Coronary artery (tissue), 2 donors: ENCODE measurements around the gene DTL.

ENCODE experiments used
- DNase-seq: peaks from one replicate; pipeline ENCODE4 v3.0.0-alpha.2; 2017; ENCODE audit warnings: low spot score
- H3K27ac ChIP-seq, 2 donors: fragments of 200-600 bp; sonication (generic); one replicate each; pipeline ENCODE4 v1.5.1; 2016 to 2019
- H3K4me3 ChIP-seq: fragments of 200-600 bp; sonication (generic); 2 replicates; pipeline ENCODE4 v1.5.1; 2016; ENCODE audit warnings: mild to moderate bottlenecking, moderate library complexity
- TF ChIP-seq, protein P1 (sequence below): fragments of 200-600 bp; sonication (generic); IDR thresholded peaks from one replicate; pipeline ENCODE4 v1.5.1; 2019; ENCODE audit warnings: antibody characterized with exemption

DTL gene

DNA sequence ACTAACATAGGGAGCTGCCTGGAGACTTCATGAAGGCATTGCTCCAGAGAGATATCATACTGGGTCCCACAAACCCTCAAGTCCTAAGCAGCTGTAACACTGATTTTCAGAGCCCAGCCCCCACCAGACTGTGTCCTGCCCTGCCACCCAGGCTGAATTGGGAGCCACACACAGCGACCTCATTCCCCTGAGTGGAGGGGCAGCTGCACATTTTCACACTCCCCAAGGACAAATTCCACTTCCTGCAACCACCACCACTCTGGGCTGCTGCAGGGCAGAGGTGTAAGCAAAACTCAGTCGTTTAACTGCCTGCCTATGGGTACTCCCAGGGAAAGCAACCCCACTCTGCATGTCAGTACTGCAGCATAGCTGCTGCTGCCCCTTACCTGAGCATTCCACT lies 19.8 kb downstream of the DTL start:
- TF ChIP-seq, protein P1, sequence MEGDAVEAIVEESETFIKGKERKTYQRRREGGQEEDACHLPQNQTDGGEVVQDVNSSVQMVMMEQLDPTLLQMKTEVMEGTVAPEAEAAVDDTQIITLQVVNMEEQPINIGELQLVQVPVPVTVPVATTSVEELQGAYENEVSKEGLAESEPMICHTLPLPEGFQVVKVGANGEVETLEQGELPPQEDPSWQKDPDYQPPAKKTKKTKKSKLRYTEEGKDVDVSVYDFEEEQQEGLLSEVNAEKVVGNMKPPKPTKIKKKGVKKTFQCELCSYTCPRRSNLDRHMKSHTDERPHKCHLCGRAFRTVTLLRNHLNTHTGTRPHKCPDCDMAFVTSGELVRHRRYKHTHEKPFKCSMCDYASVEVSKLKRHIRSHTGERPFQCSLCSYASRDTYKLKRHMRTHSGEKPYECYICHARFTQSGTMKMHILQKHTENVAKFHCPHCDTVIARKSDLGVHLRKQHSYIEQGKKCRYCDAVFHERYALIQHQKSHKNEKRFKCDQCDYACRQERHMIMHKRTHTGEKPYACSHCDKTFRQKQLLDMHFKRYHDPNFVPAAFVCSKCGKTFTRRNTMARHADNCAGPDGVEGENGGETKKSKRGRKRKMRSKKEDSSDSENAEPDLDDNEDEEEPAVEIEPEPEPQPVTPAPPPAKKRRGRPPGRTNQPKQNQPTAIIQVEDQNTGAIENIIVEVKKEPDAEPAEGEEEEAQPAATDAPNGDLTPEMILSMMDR, result no peak
- no peak overlapping the region for H3K27ac ChIP-seq

DNA sequence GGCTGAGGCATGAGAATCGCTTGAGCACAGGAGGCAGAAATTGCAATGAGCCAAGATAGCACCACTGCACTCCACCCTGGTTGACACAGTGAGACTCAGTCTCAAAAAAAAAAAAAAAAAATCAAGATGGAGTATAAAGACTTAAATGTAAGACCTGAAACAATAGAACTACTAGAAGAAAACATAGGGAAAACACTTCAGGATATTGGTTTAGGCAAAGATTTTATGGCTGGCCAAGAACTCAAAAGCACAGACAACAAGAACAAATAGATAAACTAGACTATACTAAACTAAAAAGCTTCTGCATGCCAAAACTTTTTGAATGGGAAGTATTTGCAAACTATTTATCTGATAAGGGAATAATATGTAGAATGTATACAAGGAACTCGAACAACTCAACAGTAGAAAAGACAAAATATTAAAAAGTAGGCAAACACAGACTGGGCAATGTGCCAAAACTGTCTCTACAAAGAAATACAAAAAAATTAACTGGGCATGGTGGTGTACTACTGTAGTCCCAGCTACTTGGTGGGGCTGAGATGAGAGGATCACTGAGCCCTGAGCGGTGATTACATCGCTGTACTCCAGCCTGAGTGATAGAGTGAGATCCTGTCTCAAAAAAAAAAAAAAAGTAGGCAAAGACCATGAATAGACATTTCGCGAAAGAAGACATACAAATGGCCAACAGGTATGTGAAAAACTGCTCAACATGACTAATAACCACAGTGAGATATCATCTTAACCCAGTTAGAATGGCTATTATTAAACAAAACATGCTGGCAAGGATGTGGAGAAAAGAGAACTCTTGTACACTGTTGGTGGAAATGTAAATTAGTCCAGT lies 25.3 kb downstream of the DTL start:
- TF ChIP-seq, protein P1, result no peak
- Histone ChIP-seq H3K27ac (no peak overlapping the region), H3K4me3 (no peak overlapping the region)
- DNase-seq, result no peak

More for the DNA sequence above, 19.8 kb downstream of the DTL start:
- no peak overlapping the region for H3K4me3 ChIP-seq
- no peak for DNase-seq

DNA sequence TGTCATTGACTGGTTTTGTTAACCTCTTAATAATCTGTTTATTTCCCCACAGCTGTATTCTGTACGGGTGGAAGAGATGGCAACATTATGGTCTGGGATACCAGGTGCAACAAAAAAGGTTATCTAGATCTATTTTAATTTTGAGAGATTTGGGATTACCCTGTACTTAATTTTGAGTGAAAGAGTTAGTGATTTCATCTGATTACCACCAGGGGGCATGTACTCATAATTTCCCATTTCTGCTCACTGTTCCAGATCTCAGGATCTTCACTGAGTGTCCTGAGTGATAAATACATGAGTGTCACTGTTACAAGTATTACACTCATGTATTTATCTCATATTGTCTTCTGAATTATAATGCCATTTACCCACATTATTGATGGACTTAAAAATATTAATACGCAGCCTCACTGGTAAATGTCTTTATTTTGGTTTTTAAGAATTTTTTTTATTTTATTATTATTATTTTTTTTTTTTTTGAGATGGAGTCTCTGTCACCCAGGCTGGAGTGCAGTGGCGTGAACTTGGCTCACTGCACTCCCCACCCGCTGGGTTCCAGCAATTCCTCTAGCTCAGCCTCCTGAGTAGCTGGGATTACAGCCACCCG lies 27.4 kb downstream of the DTL start:
- Histone ChIP-seq H3K4me3 (no peak overlapping the region), H3K27ac (no peak overlapping the region)
- TF ChIP-seq, protein P1, result peak; percentile 37
- DNase-seq, result no peak

DNA sequence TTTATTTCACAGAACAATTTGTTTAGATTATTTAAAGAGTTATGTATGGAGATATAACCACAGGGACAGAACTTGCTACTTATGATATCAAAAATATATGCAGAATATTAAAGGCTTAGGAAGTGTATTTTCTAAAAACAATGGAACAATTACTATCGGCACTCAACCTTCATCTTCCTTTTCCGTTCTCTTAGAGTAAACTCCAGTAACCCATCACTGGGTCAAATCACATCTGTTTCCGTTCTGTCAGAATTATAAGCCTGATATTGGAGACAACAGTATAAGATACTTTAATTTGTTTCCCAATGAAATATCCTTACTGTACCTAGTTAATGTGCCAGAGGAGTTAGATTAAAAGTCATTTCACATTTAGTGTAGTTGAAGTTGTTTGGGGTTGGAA lies 32.2 kb downstream of the DTL start:
- Histone ChIP-seq H3K4me3 (no peak overlapping the region), H3K27ac (no peak overlapping the region)
- DNase-seq, result no peak
- TF ChIP-seq, protein P1, result no peak

DNA sequence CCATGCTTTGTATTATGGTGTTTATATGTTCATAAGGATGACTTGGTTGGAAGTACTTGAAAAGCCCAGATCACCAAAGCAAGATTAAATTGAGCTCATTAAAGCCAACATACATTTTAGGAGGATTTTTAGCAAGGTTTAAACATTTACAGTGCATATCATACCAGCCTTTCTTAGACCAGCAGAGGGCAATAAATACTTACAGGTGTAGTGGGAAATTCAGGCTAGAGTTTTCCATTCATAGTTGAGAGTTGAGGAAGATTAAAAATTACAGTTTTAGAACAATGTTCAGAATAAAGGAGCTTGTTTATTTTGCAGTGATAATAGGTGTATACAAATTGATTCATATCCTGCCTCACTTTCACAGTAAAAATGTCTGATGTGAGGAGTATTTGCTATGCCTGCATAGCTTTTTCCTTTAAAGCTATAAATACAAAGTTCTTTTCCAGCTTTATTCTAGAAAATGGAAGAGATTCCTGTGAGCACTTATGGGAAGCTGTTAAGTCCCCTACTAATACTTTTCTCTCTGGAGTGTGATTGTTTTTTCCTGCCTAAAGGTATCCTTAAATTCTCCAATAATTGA lies 35.3 kb downstream of the DTL start:
- Histone ChIP-seq H3K27ac (no peak overlapping the region), H3K4me3 (no peak overlapping the region)
- DNase-seq, result no peak
- TF ChIP-seq, protein P1, result peak; percentile 64

DNA sequence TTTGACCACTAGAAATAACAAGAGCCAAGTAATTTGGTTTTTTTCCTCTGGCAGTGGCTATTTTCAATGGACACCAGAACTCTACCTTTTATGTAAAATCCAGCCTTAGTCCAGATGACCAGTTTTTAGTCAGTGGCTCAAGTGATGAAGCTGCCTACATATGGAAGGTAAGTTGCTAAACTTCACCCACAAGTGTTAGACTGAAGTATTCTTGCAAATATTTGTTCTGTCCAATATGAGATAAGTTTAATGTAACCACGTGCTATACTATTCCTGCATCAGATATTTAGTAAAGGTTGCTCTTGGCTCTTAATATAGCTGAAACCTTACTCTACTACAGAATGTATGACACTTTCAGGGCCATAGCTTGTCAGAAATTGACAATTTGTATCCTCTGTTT lies 36.5 kb downstream of the DTL start:
- DNase-seq, result no peak
- TF ChIP-seq, protein P1, result no peak
- Histone ChIP-seq H3K27ac (no peak overlapping the region), H3K4me3 (no peak overlapping the region)

DNA sequence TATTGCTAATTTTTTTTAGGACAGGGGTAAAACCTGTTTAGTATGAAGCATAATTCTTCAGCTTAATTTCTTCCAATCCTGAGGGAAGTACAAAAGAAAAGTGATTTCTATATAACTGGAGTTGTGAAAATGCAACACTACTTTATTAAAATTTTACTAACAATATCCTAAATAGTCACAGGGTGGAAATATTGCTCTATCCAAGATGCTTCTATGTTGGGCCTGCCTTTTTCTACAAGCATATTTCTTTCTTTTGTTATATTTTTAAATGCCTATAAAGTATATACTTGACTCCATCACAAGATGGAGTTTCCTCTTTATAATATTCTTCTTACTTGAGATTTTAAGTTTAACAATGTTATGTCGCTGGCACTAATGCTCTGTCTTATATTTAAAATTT lies 37.9 kb downstream of the DTL start:
- no peak overlapping the region for H3K27ac ChIP-seq
- TF ChIP-seq, protein P1, result no peak

More for the DNA sequence above, 37.9 kb downstream of the DTL start:
- no peak for DNase-seq
- no peak overlapping the region for H3K4me3 ChIP-seq
